Breast epithelium (tissue), 4 donors: ENCODE measurements around the gene LST1. TPM values are rescaled to one million over a fixed set of nuclear protein-coding genes. Genes with fewer than 3 reads are reported as not detected.

Experiments used
- DNase-seq, 2 donors: peaks; one replicate each; pipeline ENCODE4 v3.0.0-alpha.2; 2019; ENCODE audit warnings: low spot score in 2 of 2
- H3K27ac ChIP-seq, 2 donors: fragments of 200-600 bp; sonication (generic) in 1 of 2; one replicate each; pipeline ENCODE4 v1.5.1; 2016 to 2019; ENCODE audit warnings: mild to moderate bottlenecking in 1 of 2
- H3K27me3 ChIP-seq, 2 donors: fragments of 200-600 bp; sonication (generic) in 1 of 2; one replicate each; pipeline versions ENCODE4 v1.5.1 to v1.6.0; 2017 to 2019; ENCODE audit warnings: control low read depth in 1 of 2, mild to moderate bottlenecking in 1 of 2
- H3K36me3 ChIP-seq: fragments of 200-600 bp; one replicate; pipeline ENCODE4 v1.5.1; 2019
- H3K4me1 ChIP-seq, 2 donors: fragments of 200-600 bp; sonication (generic); one replicate each; pipeline ENCODE4 v1.5.1; 2016 to 2019; ENCODE audit warnings: control low read depth in 1 of 2
- H3K4me3 ChIP-seq, 3 donors: fragments of 200-600 bp; sonication (generic); 1 replicate in 2 of 3; 2 replicates in 1 of 3; pipeline ENCODE4 v1.5.1; 2016 to 2019; ENCODE audit warnings: mild to moderate bottlenecking in 3 of 3, moderate library complexity in 2 of 3
- H3K9me3 ChIP-seq, 2 donors: fragments of 200-600 bp; sonication (generic) in 1 of 2; one replicate each; pipeline ENCODE4 v1.5.1; 2016 to 2019; ENCODE audit warnings: control low read depth in 1 of 2
- CTCF ChIP-seq, 3 donors: fragments of 450-650 bp; IDR thresholded peaks; one replicate each; pipeline ENCODE4 v1.5.1; 2016 to 2017; ENCODE audit warnings: antibody characterized with exemption in 3 of 3, mild to moderate bottlenecking in 3 of 3, moderate library complexity in 3 of 3
- POLR2A ChIP-seq: fragments of 450-650 bp; IDR thresholded peaks from one replicate; pipeline ENCODE4 v1.6.1; 2016; ENCODE audit warnings: antibody characterized with exemption, mild to moderate bottlenecking, moderate library complexity
- POLR2AphosphoS5 ChIP-seq, 3 donors: sonication (generic); formaldehyde crosslinking; IDR thresholded peaks; one replicate each; pipeline ENCODE4 v1.6.1; 2017; ENCODE audit warnings: antibody characterized with exemption in 3 of 3
- intact Hi-C: fragments of 100-400 bp; cut with DNase I; formaldehyde crosslinking; loops from one replicate; pipeline ENCODE4 v1.15.1; 2023; ENCODE audit warnings: low total_unique reads
- total RNA-seq, 3 donors: library from RNA; depleted of rRNA; stranded (reverse); fragments of >200 nt; gene quantifications; one replicate each; pipeline ENCODE4 v1.1.0, GENCODE V29; 2016

Gene LST1
- total RNA-seq, 3 donors from 2014 or later = 8.8 to 10.7 (median 9.8) TPM

- Histone ChIP-seq H3K36me3 (no peaks in the 10 kb centered on the region), H3K27me3 (no peaks in the 10 kb centered on the region), H3K4me1 (peaks cover 11 to 22% of the 10 kb centered on the region in 2 donors), H3K9me3 (no peaks in the 10 kb centered on the region), H3K27ac (peak within 1 kb of the TSS; percentile 95 to 97), H3K4me3 (peak within 1 kb of the TSS; percentile 62 to 80 (median 67))
- DNase-seq = peak; percentile 94 to 96
- intact Hi-C loops = no loop called here
- peak; percentile 99 to 100 (median 100) for TF ChIP-seq POLR2AphosphoS5 (IDR thresholded peaks at IDR 0.05)
- TF ChIP-seq POLR2A = peak; percentile 78
- no peak for TF ChIP-seq CTCF (IDR thresholded peaks at IDR 0.05)
Measured at GRCh38 chr6:31541658-31542521, 44.2 kb upstream of the LST1 start, which contains the start of gene DDX39B. DDX39B (minus strand) TSS chr6:31542003; CDS start chr6:31540532, 1,471 bp downstream.

GRCh38 chr6:31543639-31544038 lies 42.4 kb upstream of the LST1 start:
- peaks cover 11 to 29% of the 10 kb centered on the region in 2 donors for H3K4me1 ChIP-seq
- H3K27ac ChIP-seq = no peak overlapping the region
- DNase-seq = no peak
- no peaks in the 10 kb centered on the region for H3K36me3 ChIP-seq
- no peaks in the 10 kb centered on the region for H3K9me3 ChIP-seq
- no peak overlapping the region for H3K4me3 ChIP-seq
- H3K27me3 ChIP-seq = no peaks in the 10 kb centered on the region
- TF ChIP-seq POLR2A = no peak
- TF ChIP-seq POLR2AphosphoS5 (IDR thresholded peaks at IDR 0.05) = no peak
- TF ChIP-seq CTCF (IDR thresholded peaks at IDR 0.05) = no peak
- intact Hi-C loops = no loop called here

- intact Hi-C loops = loop anchor here (5.0 kb wide), 1 partner anchor 48 kb away; the partner anchor contains the start of gene NCR3
- Histone ChIP-seq H3K27ac (no peak overlapping the region), H3K9me3 (no peaks in the 10 kb centered on the region), H3K36me3 (no peaks in the 10 kb centered on the region), H3K4me3 (no peak overlapping the region), H3K4me1 (peaks cover 2 to 19% of the 10 kb centered on the region in 2 donors), H3K27me3 (no peaks in the 10 kb centered on the region)
- TF ChIP-seq POLR2AphosphoS5 (IDR thresholded peaks at IDR 0.05) (no peak), CTCF (IDR thresholded peaks at IDR 0.05) (no peak), POLR2A (no peak)
- DNase-seq = no peak
Measured at GRCh38 chr6:31544676-31545075, 41.4 kb upstream of the LST1 start.

GRCh38 chr6:31545291-31545690 lies 40.8 kb upstream of the LST1 start:
- Histone ChIP-seq H3K4me1 (peaks cover 0 to 13% of the 10 kb centered on the region in 2 donors), H3K9me3 (no peaks in the 10 kb centered on the region), H3K27me3 (no peaks in the 10 kb centered on the region), H3K36me3 (no peaks in the 10 kb centered on the region), H3K27ac (no peak overlapping the region), H3K4me3 (no peak overlapping the region)
- no peak for TF ChIP-seq CTCF (IDR thresholded peaks at IDR 0.05)
- TF ChIP-seq POLR2AphosphoS5 (IDR thresholded peaks at IDR 0.05) = no peak
- TF ChIP-seq POLR2A = no peak
- intact Hi-C loops = loop anchor here (5.0 kb wide), 1 partner anchor 47 kb away; the partner anchor contains the start of gene NCR3
- no peak for DNase-seq

GRCh38 chr6:31546339-31546957 lies 39.6 kb upstream of the LST1 start, which contains the start of gene ATP6V1G2:
ATP6V1G2 (minus strand) TSS chr6:31546608; CDS start chr6:31546559, 49 bp downstream.
- Histone ChIP-seq H3K4me1 (peaks cover 0 to 11% of the 10 kb centered on the region in 2 donors), H3K27me3 (no peaks in the 10 kb centered on the region), H3K27ac (peak within 1 kb of the TSS; percentile 75 to 84), H3K36me3 (no peaks in the 10 kb centered on the region), H3K9me3 (no peaks in the 10 kb centered on the region), H3K4me3 (peak within 1 kb of the TSS; percentile 21 to 67 (median 50))
- peak; percentile 94 to 98 (median 96) for TF ChIP-seq CTCF (IDR thresholded peaks at IDR 0.05)
- TF ChIP-seq POLR2AphosphoS5 (IDR thresholded peaks at IDR 0.05) = peak; percentile 59 to 65 (median 61)
- no peak for TF ChIP-seq POLR2A
- intact Hi-C loops = loop anchor here (5.0 kb wide), 1 partner anchor 46 kb away; the partner anchor contains the start of gene NCR3
- DNase-seq = peak; percentile 91 to 92
